Adrenal gland (tissue), 12 donors: Measurements from ENCODE around the gene AGO1. TPM values are rescaled to one million over a fixed set of nuclear protein-coding genes. Genes with fewer than 3 reads are reported as not detected.

ENCODE experiments used
- DNase-seq, 7 donors: peaks; one replicate each; pipeline ENCODE4 v3.0.0-alpha.2; 2019 to 2020
- H3K27ac ChIP-seq, 5 donors: fragments of 200-600 bp; sonication (generic) in 4 of 5; 1 replicate in 3 of 5; 2 replicates in 2 of 5; pipeline versions ENCODE4 v1.5.1 to v1.8.0; 2016 to 2020; ENCODE audit warnings: mild to moderate bottlenecking in 1 of 5
- H3K27me3 ChIP-seq: fragments of 200-600 bp; 2 replicates; pipeline ENCODE4 v1.8.0; 2021
- H3K36me3 ChIP-seq, 2 donors: fragments of 200-600 bp; replicated peaks in 1 of 2; 1 replicate in 1 of 2; 2 replicates in 1 of 2; pipeline versions ENCODE4 v1.5.1 to v1.8.0; 2018 to 2022
- H3K4me1 ChIP-seq, 2 donors: fragments of 200-600 bp; replicated peaks in 1 of 2; 1 replicate in 1 of 2; 2 replicates in 1 of 2; pipeline versions ENCODE4 v1.5.1 to v1.8.0; 2018 to 2021
- H3K4me3 ChIP-seq, 4 donors: fragments of 200-600 bp; sonication (generic) in 3 of 4; one replicate each; pipeline ENCODE4 v1.5.1; 2016 to 2018
- H3K9me3 ChIP-seq, 3 donors: fragments of 200-600 bp; sonication (generic) in 1 of 3; replicated peaks in 1 of 3; 1 replicate in 2 of 3; 2 replicates in 1 of 3; pipeline versions ENCODE4 v1.5.1 to v1.8.0; 2016 to 2021
- CTCF ChIP-seq, 6 experiments: fragments of 450-650 bp in 4 of 6; fragments of 200-600 bp in 2 of 6; sonication (generic) in 1 of 6; IDR thresholded peaks; 1 replicate in 5 of 6; 2 replicates in 1 of 6; pipeline versions ENCODE4 v1.5.1 to v1.8.0; 2016 to 2021; ENCODE audit warnings: antibody characterized with exemption in 6 of 6, mild to moderate bottlenecking in 2 of 6, moderate library complexity in 1 of 6
- POLR2A ChIP-seq, 2 donors: fragments of 450-650 bp; IDR thresholded peaks; one replicate each; pipeline ENCODE4 v1.6.1; 2017; ENCODE audit warnings: antibody characterized with exemption in 2 of 2, mild to moderate bottlenecking in 2 of 2, moderate library complexity in 1 of 2
- WGBS, 4 donors: extraction: QIAGEN DNeasy Blood & Tissue Kit in 2 of 4; methylation state at CpG; one replicate each; pipeline versions ENCODE4 v1.1.5 to v1.1.7; 2013 to 2017; 5-methylcytosine and 5-hydroxymethylcytosine counted together
- intact Hi-C, 2 donors: fragments of 100-400 bp; cut with DNase I; formaldehyde crosslinking; loops; one replicate each; pipeline versions ENCODE4 v1.14.1 to v1.15.0; 2022 to 2023
- polyA plus RNA-seq, 3 donors: library from polyadenylated mRNA; stranded (reverse); fragments of 200-250 nt in 2 of 3; fragments of 350-450 nt in 1 of 3; fragmentation: Illumina TruSeq in 1 of 3; extraction: RNeasy Lipid Tissue Mini Kit (QIAGEN cat#74804) in 1 of 3; gene quantifications; one replicate each; pipeline ENCODE4 v1.2.3, GENCODE V29; 2013 to 2014
- total RNA-seq, 9 donors: library from RNA; depleted of rRNA in 4 of 9; stranded (reverse); fragments of >200 nt in 4 of 9; fragments of 120-200 nt in 1 of 9; fragmentation: NEBNext Ultra II Directional in 1 of 9; extraction: Animal tissue kit (Norgen Biotek cat#: 25700) in 1 of 9; gene quantifications; one replicate each; pipeline versions ENCODE4 v1.1.0 to v1.2.4, GENCODE V29; 2013 to 2023
- donor health status: healthy with polysubstance abuse.
- donor health status: Bipolar disorder and iron deficiency.
- donor health status: DM: yes; HTN: yes; CAD: no.
- donor health status: DM: no; HTN: no; CAD: no.
- donor health status: DM: no; HTN: no; CAD: no.
- donor health status: DM: yes; HTN: yes; CAD: no.

Gene AGO1
- total and polyA plus RNA-seq, 12 donors = 4.5 to 51.1 (median 33.8) TPM

GRCh38 chr1:35914717-35915116 is 31.7 kb downstream of the AGO1 start:
- Histone ChIP-seq H3K27me3 (no peaks in the 10 kb centered on the region), H3K4me3 (no peak overlapping the region), H3K9me3 (no peaks in the 10 kb centered on the region), H3K27ac (no peak overlapping the region), H3K4me1 (no peaks in the 10 kb centered on the region), H3K36me3 (peaks cover 0 to 79% of the 10 kb centered on the region in 2 donors)
- TF ChIP-seq POLR2A (IDR thresholded peaks at IDR 0.05) = no peak
- TF ChIP-seq CTCF (IDR thresholded peaks at IDR 0.05) = no peak
- intact Hi-C loops = no loop called here
- WGBS, 4 donors = 82 to 93% (median 93%) methylated on average over 1 of the region's 1 CpG
- DNase-seq = no peak

GRCh38 chr1:35915693-35916092 is 32.7 kb downstream of the AGO1 start:
- 43 to 81% (median 75%) methylated on average over 2 of the region's 2 CpGs for WGBS, 4 donors

DNA sequence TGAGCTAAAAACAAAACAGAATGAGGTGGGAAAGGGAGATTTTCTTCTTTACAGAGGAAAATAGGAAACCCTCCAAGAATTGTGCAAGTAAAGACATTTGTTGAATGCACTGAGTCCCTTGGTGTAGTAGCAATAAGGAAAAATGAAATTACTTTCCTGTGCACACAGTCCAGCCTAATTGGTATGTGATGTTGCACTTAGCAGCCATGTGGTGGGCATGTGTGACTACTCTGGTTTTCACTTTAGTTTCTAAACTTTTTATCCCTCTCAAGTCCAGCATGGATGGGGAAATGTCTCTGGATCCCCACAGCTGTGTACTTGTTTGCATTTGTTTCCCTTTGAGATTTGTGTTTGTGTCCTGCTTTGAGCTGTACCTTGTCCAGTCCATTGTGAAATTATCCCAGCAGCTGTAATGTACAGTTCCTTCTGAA is 40.8 kb downstream of the AGO1 start:
- Histone ChIP-seq H3K4me3 (no peak overlapping the region), H3K27me3 (no peaks in the 10 kb centered on the region), H3K9me3 (no peaks in the 10 kb centered on the region), H3K4me1 (no peaks in the 10 kb centered on the region), H3K27ac (no peak overlapping the region), H3K36me3 (peaks cover 0 to 21% of the 10 kb centered on the region in 2 donors)
- TF ChIP-seq CTCF (IDR thresholded peaks at IDR 0.05) (no peak), POLR2A (IDR thresholded peaks at IDR 0.05) (no peak)
- intact Hi-C loops = loop anchor here in 1 of 2 donors (10.0 kb wide), 1 partner anchor 161 kb away; the partner anchor contains the start of genes ADPRS and TEKT2
- no peak for DNase-seq

More at GRCh38 chr1:35915693-35916092, 32.7 kb downstream of the AGO1 start:
- H3K27me3 ChIP-seq = no peaks in the 10 kb centered on the region
- H3K4me3 ChIP-seq = no peak overlapping the region
- no peaks in the 10 kb centered on the region for H3K9me3 ChIP-seq
- no peak for DNase-seq
- peaks cover 0 to 80% of the 10 kb centered on the region in 2 donors for H3K36me3 ChIP-seq
- no peak overlapping the region for H3K27ac ChIP-seq
- intact Hi-C loops = no loop called here
- H3K4me1 ChIP-seq = no peaks in the 10 kb centered on the region
- TF ChIP-seq CTCF (IDR thresholded peaks at IDR 0.05) = no peak
- TF ChIP-seq POLR2A (IDR thresholded peaks at IDR 0.05) = no peak

DNA sequence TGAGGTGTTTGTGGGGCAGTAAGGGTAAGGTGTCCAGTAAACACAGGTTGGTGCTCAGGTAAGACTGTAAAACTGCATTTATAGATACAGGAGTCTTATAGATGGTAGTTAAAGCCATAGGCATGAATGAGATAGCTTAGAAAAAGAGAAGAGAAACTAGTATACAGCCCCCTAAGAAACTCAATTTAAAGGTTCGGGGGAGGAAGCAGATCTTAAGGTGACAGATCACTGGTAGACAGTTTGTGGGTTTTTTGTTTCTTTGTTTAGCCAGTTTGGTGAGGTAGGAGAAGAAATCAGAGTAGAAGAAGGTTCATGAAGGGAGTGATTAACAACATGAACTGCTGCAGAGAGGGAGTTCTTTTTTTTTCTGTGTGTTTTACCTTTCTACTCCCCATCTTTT is 41.8 kb downstream of the AGO1 start:
- DNase-seq = no peak
- peaks cover 0 to 11% of the 10 kb centered on the region in 2 donors for H3K36me3 ChIP-seq
- peaks cover 2 to 5% of the 10 kb centered on the region in 2 donors for H3K4me1 ChIP-seq
- no peaks in the 10 kb centered on the region for H3K9me3 ChIP-seq
- intact Hi-C loops = loop anchor here in 1 of 2 donors (10.0 kb wide), 1 partner anchor 160 kb away; the partner anchor contains the start of genes ADPRS and TEKT2
- no peak overlapping the region for H3K4me3 ChIP-seq
- no peaks in the 10 kb centered on the region for H3K27me3 ChIP-seq
- WGBS, 4 donors = 77 to 89% (median 83%) methylated on average over 1 of the region's 1 CpG
- no peak overlapping the region for H3K27ac ChIP-seq
- TF ChIP-seq CTCF (IDR thresholded peaks at IDR 0.05) (no peak), POLR2A (IDR thresholded peaks at IDR 0.05) (no peak)
